K562 (cell line): ENCODE data around the gene BEST4. TPM values are rescaled to one million over a fixed set of nuclear protein-coding genes. Genes with fewer than 3 reads are reported as not detected.

Source experiments
- ARID2 ChIP-seq: fragments of 450-650 bp; IDR thresholded peaks from 2 replicates; pipeline ENCODE4 v1.6.1; 2017; ENCODE audit warnings: antibody characterized with exemption, mild to moderate bottlenecking
- BACH1 ChIP-seq: fragments of 200-800 bp; sonication (Bioruptor generic); IDR thresholded peaks from 2 replicates; pipeline ENCODE4 v1.6.1; 2016; ENCODE audit warnings: missing genetic modification characterization, missing compliant biosample characterization
- CAMTA2 ChIP-seq: fragments of 250-450 bp; sonication (Bioruptor Pico); conservative IDR thresholded peaks from 2 replicates; pipeline ENCODE4 v1.5.1; 2022
- CBFA2T2 ChIP-seq: fragments of 450-650 bp; conservative IDR thresholded peaks from 2 replicates; pipeline ENCODE4 v1.6.1; 2017; ENCODE audit warnings: mild to moderate bottlenecking
- EP300 ChIP-seq: IDR thresholded peaks from 2 replicates; pipeline ENCODE4 v1.6.1; 2012; ENCODE audit warnings: low read length, improper control_type of control experiment
- HDGF ChIP-seq: fragments of 450-650 bp; IDR thresholded peaks from 2 replicates; pipeline ENCODE4 v1.6.1; 2016
- ILF3 ChIP-seq: fragments of 450-650 bp; IDR thresholded peaks from 2 replicates; pipeline ENCODE4 v1.6.1; 2018; ENCODE audit warnings: antibody characterized with exemption, mild to moderate bottlenecking, moderate library complexity, borderline replicate concordance
- MCM2 ChIP-seq: fragments of 450-650 bp; IDR thresholded peaks from 2 replicates; pipeline ENCODE4 v1.6.1; 2017; ENCODE audit warnings: low read depth, mild to moderate bottlenecking
- MEF2D ChIP-seq: conservative IDR thresholded peaks from 2 replicates; pipeline ENCODE4 v1.6.1; 2016; ENCODE audit warnings: low read depth, missing genetic modification characterization, missing compliant biosample characterization
- MITF ChIP-seq: IDR thresholded peaks from 2 replicates; pipeline ENCODE4 v1.6.1; 2014; ENCODE audit warnings: antibody characterized with exemption
- POLR3G ChIP-seq: IDR thresholded peaks from 2 replicates; pipeline ENCODE4 v1.6.1; 2011; ENCODE audit not compliant: insufficient read length, insufficient replicate concordance; ENCODE audit errors: extremely low read depth
- PYGO2 ChIP-seq: fragments of 450-650 bp; IDR thresholded peaks from 2 replicates; pipeline ENCODE4 v1.6.1; 2016; ENCODE audit warnings: mild to moderate bottlenecking, missing genetic modification characterization, moderate library complexity, missing compliant biosample characterization
- RBM22 ChIP-seq: fragments of 200-400 bp; formaldehyde crosslinking; IDR thresholded peaks from 2 replicates; pipeline ENCODE4 v1.6.1; 2018; ENCODE audit warnings: low read length, low read depth; ENCODE audit not compliant: poor library complexity, severe bottlenecking
- RBM34 ChIP-seq: fragments of 200-400 bp; formaldehyde crosslinking; IDR thresholded peaks from 2 replicates; pipeline ENCODE4 v1.6.1; 2018; ENCODE audit warnings: low read length, borderline replicate concordance; ENCODE audit not compliant: insufficient read depth
- SAFB2 ChIP-seq: fragments of 200-400 bp; formaldehyde crosslinking; IDR thresholded peaks from 2 replicates; pipeline ENCODE4 v1.6.1; 2018; ENCODE audit warnings: borderline replicate concordance, low read length, low read depth, moderate library complexity; ENCODE audit not compliant: severe bottlenecking
- TAF15 ChIP-seq: fragments of 200-400 bp; formaldehyde crosslinking; IDR thresholded peaks from 2 replicates; pipeline ENCODE4 v1.6.1; 2017; ENCODE audit warnings: mild to moderate bottlenecking, low read depth, low read length, moderate library complexity
- XRCC5 ChIP-seq: fragments of 200-400 bp; formaldehyde crosslinking; IDR thresholded peaks from 2 replicates; pipeline ENCODE4 v1.6.1; 2017; ENCODE audit warnings: low read depth, mild to moderate bottlenecking, low read length
- ZBTB7A ChIP-seq: IDR thresholded peaks from 2 replicates; pipeline ENCODE4 v1.6.1; 2011; ENCODE audit warnings: low read depth, mild to moderate bottlenecking, low read length, moderate library complexity, borderline replicate concordance; ENCODE audit not compliant: control insufficient read depth
- ZNF232 ChIP-seq: sonication (generic); formaldehyde crosslinking; IDR thresholded peaks from 2 replicates; pipeline ENCODE4 v1.8.0; 2022; ENCODE audit warnings: mild to moderate bottlenecking, missing genetic modification reagents
- ZNF24 ChIP-seq: fragments of 450-650 bp; IDR thresholded peaks from 2 replicates; pipeline ENCODE4 v1.6.1; 2016
- ZNF696 ChIP-seq: fragments of 250-450 bp; sonication (Bioruptor Pico); conservative IDR thresholded peaks from 2 replicates; pipeline ENCODE4 v1.4.0; 2020; ENCODE audit warnings: mild to moderate bottlenecking, moderate library complexity
- polyA plus RNA-seq, 8 experiments: library from polyadenylated mRNA; depleted of rRNA in 4 of 8; stranded (reverse) in 5 of 8; unstranded in 3 of 8; fragments of >200 nt; fragmentation: Nextera tagmentation in 2 of 8; fragmentation: Illumina TruSeq in 1 of 8; extraction: Ambion mirVana in 2 of 8; extraction: Trizol in 1 of 8; gene quantifications; 2 replicates each; pipeline versions ENCODE4 v1.2.1 to v1.2.3, GENCODE V29; 2011 to 2014; ENCODE audit warnings: inconsistent platforms in 1 of 8, missing spikeins in 1 of 8
- total RNA-seq, 7 experiments: library from RNA; depleted of rRNA in 6 of 7; stranded (reverse); fragments of >200 nt in 6 of 7; fragmentation: Illumina TruSeq in 2 of 7; extraction: Trizol in 2 of 7; gene quantifications; 2 replicates each; pipeline versions ENCODE4 v1.2.1 to v1.2.3, GENCODE V29; 2011 to 2021; ENCODE audit warnings: low replicate concordance in 1 of 7
- TF ChIP-seq, protein P1 (sequence below): fragments of 250-450 bp; sonication (Bioruptor Pico); IDR thresholded peaks from 2 replicates; pipeline ENCODE4 v1.8.0; 2021; ENCODE audit warnings: borderline replicate concordance, mild to moderate bottlenecking, moderate library complexity; ENCODE audit not compliant: poor library complexity, severe bottlenecking
- TF ChIP-seq, protein P2 (sequence below): sonication (generic); formaldehyde crosslinking; IDR thresholded peaks from 2 replicates; pipeline ENCODE4 v1.8.0; 2022; ENCODE audit warnings: missing genetic modification reagents, mild to moderate bottlenecking, borderline replicate concordance
- TF ChIP-seq, protein P3 (sequence below): fragments of 450-650 bp; IDR thresholded peaks from 2 replicates; pipeline ENCODE4 v1.6.1; 2016

BEST4 gene
- total and polyA plus RNA-seq, 9 of the 15 experiments (the other 6 are each of a cell fraction or from before 2014, with no cell fraction given), result 0.07 to 0.11 TPM; not detected in 7

DNA sequence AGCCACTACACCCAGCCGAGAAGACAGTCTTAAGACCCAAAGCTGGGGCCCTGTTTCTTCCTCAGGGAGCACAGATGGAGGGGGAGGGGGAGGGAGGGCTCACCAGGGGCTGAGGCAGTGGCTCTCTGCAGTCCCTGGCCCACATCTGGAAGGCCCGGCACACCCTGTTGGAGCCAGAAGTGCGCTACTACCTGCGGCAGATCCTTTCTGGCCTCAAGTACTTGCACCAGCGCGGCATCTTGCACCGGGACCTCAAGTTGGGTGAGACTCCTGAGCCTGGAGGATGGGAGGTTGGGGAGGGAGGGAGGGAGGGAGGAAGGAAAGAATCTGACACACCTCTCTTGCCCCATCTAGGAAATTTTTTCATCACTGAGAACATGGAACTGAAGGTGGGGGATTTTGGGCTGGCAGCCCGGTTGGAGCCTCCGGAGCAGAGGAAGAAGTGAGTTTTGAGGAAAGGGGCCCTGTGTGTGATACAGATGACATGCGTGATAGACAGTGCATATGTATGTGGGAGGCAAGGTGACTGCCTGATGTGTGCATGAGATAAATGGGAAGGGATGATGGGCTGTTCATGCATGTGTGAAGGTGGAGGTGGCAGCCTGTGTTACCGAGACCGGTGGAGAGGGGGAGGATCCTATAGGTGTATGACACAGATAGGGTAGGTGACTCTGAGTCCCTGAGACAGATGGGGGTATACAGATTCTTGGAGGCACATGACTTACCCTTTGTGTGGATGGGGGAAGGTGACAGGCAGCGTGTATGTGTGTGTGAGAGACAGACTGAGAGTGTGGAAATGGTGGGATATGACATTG, 13.7 kb upstream of the BEST4 start (continued):
- TF ChIP-seq, protein P1, sequence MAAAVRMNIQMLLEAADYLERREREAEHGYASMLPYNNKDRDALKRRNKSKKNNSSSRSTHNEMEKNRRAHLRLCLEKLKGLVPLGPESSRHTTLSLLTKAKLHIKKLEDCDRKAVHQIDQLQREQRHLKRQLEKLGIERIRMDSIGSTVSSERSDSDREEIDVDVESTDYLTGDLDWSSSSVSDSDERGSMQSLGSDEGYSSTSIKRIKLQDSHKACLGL (CRISPR knock-in tag), result no peak
- TF ChIP-seq ILF3 (no peak), ZNF696 (CRISPR knock-in tag) (no peak), ARID2 (no peak), SAFB2 (no peak), TAF15 (no peak), CAMTA2 (CRISPR knock-in tag) (no peak), CBFA2T2 (peak; percentile 64), PYGO2 (tag) (no peak), EP300 (peak; percentile 56), ZNF24 (no peak), POLR3G (no peak), RBM22 (no peak), BACH1 (tag) (no peak), RBM34 (no peak), MCM2 (no peak), XRCC5 (no peak), MITF (0 out of 2 replicates have a peak, but pooled peaks have one; percentile 12), ZBTB7A (no peak), MEF2D (tag) (no peak), HDGF (peak; percentile 81; the same call in 1 of the 2 replicates), ZNF232 (no peak)
- TF ChIP-seq, protein P2, sequence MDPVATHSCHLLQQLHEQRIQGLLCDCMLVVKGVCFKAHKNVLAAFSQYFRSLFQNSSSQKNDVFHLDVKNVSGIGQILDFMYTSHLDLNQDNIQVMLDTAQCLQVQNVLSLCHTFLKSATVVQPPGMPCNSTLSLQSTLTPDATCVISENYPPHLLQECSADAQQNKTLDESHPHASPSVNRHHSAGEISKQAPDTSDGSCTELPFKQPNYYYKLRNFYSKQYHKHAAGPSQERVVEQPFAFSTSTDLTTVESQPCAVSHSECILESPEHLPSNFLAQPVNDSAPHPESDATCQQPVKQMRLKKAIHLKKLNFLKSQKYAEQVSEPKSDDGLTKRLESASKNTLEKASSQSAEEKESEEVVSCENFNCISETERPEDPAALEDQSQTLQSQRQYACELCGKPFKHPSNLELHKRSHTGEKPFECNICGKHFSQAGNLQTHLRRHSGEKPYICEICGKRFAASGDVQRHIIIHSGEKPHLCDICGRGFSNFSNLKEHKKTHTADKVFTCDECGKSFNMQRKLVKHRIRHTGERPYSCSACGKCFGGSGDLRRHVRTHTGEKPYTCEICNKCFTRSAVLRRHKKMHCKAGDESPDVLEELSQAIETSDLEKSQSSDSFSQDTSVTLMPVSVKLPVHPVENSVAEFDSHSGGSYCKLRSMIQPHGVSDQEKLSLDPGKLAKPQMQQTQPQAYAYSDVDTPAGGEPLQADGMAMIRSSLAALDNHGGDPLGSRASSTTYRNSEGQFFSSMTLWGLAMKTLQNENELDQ (CRISPR knock-in tag), result no peak
- TF ChIP-seq, protein P3, sequence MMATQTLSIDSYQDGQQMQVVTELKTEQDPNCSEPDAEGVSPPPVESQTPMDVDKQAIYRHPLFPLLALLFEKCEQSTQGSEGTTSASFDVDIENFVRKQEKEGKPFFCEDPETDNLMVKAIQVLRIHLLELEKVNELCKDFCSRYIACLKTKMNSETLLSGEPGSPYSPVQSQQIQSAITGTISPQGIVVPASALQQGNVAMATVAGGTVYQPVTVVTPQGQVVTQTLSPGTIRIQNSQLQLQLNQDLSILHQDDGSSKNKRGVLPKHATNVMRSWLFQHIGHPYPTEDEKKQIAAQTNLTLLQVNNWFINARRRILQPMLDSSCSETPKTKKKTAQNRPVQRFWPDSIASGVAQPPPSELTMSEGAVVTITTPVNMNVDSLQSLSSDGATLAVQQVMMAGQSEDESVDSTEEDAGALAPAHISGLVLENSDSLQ, result peak; percentile 69
